Suprapubic skin (tissue), 4 donors: ENCODE data around the gene CKS1B. TPM values are rescaled to one million over a fixed set of nuclear protein-coding genes. Genes with fewer than 3 reads are reported as not detected.
"Not testable (repeated sequence)": the region's sequence is repeated elsewhere in the genome, so short reads cannot be mapped to it uniquely, and the experiment has no call there.

ENCODE experiments used
- DNase-seq, 2 donors: peaks; one replicate each; pipeline ENCODE4 v3.0.0-alpha.2; 2019; ENCODE audit warnings: low spot score in 2 of 2
- H3K27ac ChIP-seq: fragments of 200-600 bp; sonication (generic); one replicate; pipeline ENCODE4 v1.5.1; 2019
- H3K27me3 ChIP-seq: fragments of 200-600 bp; sonication (generic); one replicate; pipeline ENCODE4 v1.5.1; 2019
- H3K36me3 ChIP-seq: fragments of 200-600 bp; sonication (generic); one replicate; pipeline ENCODE4 v1.5.1; 2019
- H3K4me1 ChIP-seq: fragments of 200-600 bp; sonication (generic); one replicate; pipeline ENCODE4 v1.5.1; 2019
- H3K4me3 ChIP-seq: fragments of 200-600 bp; sonication (generic); one replicate; pipeline ENCODE4 v1.5.1; 2019; ENCODE audit warnings: mild to moderate bottlenecking
- H3K9me3 ChIP-seq: fragments of 200-600 bp; sonication (generic); one replicate; pipeline ENCODE4 v1.5.1; 2019
- EP300 ChIP-seq: sonication (generic); formaldehyde crosslinking; IDR thresholded peaks from one replicate; pipeline ENCODE4 v1.6.1; 2017; ENCODE audit warnings: antibody characterized with exemption
- POLR2A ChIP-seq, 2 donors: fragments of 450-650 bp; IDR thresholded peaks; one replicate each; pipeline ENCODE4 v1.6.1; 2017; ENCODE audit warnings: antibody characterized with exemption in 2 of 2, mild to moderate bottlenecking in 2 of 2, moderate library complexity in 2 of 2
- POLR2AphosphoS5 ChIP-seq, 3 donors: sonication (generic); formaldehyde crosslinking; IDR thresholded peaks; one replicate each; pipeline ENCODE4 v1.6.1; 2017; ENCODE audit warnings: antibody characterized with exemption in 3 of 3
- WGBS: methylation state at CpG from one replicate; pipeline ENCODE4 v1.1.5; 2018; 5-methylcytosine and 5-hydroxymethylcytosine counted together
- total RNA-seq, 4 donors: library from RNA; depleted of rRNA; stranded (reverse); fragments of >200 nt; gene quantifications; one replicate each; pipeline ENCODE4 v1.1.0, GENCODE V29; 2016
- TF ChIP-seq, protein P1 (sequence below), 2 donors: fragments of 200-600 bp in 1 of 2; fragments of 450-650 bp in 1 of 2; sonication (generic) in 1 of 2; IDR thresholded peaks; one replicate each; pipeline ENCODE4 v1.5.1; 2016 to 2019; ENCODE audit warnings: antibody characterized with exemption in 2 of 2, mild to moderate bottlenecking in 1 of 2, moderate library complexity in 1 of 2

The CKS1B gene
- total RNA-seq, 4 donors from 2014 or later = 37.8 to 55.4 (median 49.7) TPM

DNA sequence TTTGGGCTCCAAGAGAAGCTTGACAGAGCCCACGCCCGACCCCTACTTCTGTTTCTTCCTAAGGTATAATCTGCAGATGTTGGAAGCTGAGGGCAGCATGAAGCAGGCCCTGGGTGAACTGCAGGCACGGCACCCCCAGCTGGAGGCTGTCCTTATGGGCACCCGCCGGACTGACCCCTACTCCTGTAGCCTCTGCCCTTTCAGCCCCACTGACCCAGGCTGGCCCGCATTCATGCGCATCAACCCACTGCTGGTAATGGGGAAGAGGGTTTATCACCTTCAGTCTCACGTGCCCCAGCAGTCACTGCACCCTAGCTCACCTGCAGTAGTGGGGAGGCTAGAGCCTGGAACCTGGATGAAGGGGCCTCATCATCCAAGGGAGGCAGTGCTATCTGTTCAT is 15.8 kb downstream of the CKS1B start:
- Histone ChIP-seq H3K4me3 (no peak overlapping the region), H3K27me3 (no peaks in the 10 kb centered on the region), H3K27ac (no peak overlapping the region), H3K36me3 (peaks cover 56% of the 10 kb centered on the region), H3K4me1 (peaks cover 4% of the 10 kb centered on the region), H3K9me3 (no peaks in the 10 kb centered on the region)
- TF ChIP-seq, protein P1, sequence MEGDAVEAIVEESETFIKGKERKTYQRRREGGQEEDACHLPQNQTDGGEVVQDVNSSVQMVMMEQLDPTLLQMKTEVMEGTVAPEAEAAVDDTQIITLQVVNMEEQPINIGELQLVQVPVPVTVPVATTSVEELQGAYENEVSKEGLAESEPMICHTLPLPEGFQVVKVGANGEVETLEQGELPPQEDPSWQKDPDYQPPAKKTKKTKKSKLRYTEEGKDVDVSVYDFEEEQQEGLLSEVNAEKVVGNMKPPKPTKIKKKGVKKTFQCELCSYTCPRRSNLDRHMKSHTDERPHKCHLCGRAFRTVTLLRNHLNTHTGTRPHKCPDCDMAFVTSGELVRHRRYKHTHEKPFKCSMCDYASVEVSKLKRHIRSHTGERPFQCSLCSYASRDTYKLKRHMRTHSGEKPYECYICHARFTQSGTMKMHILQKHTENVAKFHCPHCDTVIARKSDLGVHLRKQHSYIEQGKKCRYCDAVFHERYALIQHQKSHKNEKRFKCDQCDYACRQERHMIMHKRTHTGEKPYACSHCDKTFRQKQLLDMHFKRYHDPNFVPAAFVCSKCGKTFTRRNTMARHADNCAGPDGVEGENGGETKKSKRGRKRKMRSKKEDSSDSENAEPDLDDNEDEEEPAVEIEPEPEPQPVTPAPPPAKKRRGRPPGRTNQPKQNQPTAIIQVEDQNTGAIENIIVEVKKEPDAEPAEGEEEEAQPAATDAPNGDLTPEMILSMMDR (IDR thresholded peaks at IDR 0.05) = no peak
- no peak for TF ChIP-seq POLR2AphosphoS5 (IDR thresholded peaks at IDR 0.05)
- no peak for TF ChIP-seq POLR2A (IDR thresholded peaks at IDR 0.05)
- no peak for TF ChIP-seq EP300
- no peak for DNase-seq
- WGBS = 91% methylated on average over 4 of the region's 8 CpGs

DNA sequence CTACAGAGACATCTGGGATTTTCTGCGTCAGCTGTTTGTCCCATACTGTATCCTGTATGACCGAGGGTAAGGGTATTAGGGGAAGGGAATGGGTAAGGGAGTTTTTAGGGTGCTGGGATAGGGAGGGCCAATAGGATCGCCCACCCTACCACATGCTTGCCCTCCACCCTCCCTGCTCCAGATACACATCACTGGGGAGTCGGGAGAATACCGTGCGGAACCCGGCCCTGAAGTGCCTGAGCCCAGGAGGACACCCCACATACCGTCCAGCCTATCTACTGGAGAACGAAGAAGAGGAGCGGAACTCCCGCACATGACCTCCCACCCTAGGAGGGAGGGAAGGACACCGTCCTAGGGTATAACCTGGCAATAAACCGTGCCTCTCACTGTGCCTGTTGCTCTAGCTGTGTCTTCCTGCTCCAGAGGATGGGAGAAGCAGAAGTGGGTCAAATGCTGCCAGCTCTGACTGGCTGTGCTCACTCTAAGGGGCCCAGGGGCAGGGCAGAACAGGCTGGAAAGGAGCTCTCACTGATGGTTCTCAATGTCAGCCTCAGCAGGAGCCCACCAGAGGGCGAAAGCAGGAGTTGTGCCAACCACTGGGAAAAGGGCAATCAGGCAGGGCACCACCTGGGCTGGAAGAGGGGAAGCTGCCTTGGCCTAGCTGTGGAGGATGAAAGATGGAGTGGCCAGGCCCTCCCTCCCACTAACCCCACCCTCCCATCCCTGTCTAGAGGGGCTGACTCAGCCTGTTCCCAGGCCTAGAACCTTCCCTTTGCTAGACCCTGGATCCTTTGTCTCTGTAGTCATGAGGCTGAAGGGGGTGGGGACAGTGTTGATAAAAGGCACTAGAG is 18.5 kb downstream of the CKS1B start:
- Histone ChIP-seq H3K36me3 (peaks cover 44% of the 10 kb centered on the region), H3K4me3 (no peak overlapping the region), H3K4me1 (peaks cover 9% of the 10 kb centered on the region), H3K27ac (no peak overlapping the region), H3K27me3 (no peaks in the 10 kb centered on the region), H3K9me3 (no peaks in the 10 kb centered on the region)
- 86% methylated on average over 14 of the region's 14 CpGs for WGBS
- DNase-seq = peak in 1 of 2 donors; percentile 18
- TF ChIP-seq POLR2A (IDR thresholded peaks at IDR 0.05) = no peak
- TF ChIP-seq, protein P1 (IDR thresholded peaks at IDR 0.05) = no peak
- no peak for TF ChIP-seq EP300
- TF ChIP-seq POLR2AphosphoS5 (IDR thresholded peaks at IDR 0.05) = no peak

DNA sequence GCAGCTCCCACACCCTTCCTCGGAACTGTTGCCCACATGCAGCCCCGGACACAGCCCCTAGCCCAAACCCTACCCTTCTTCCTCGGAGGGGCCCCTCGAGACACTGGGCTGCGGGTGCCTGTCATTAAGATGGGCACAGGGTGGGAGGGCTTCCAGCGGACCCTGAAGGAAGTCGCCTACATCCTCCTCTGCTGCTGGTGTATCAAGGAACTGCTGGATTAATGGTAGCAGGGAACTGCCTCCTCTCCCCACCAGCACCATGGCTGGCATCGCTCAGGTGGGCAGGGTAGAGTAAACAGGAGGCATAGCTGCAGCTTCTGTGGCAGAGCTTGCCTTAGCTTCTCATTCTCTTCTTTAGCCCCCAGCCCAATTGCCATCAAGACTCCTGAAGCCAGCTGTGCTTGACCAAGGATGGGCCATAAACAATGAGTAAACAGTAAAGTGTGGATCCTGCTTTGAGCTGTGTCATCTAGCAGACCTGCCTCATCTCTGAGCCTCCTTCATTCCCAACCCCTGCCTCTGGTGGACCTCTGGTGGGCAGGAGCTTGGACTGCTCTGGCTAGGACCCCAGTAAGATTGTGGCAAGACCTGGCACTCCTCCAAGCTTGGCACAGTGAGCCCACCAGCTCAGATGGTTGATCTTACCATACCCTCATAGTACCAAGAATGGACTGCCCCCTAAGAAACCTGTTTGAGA is 19.2 kb downstream of the CKS1B start, which contains the start of gene LENEP:
TSS of gene LENEP (plus strand) at position 15 of the 697 bp plus-strand sequence. CDS start at position 37, 22 bp downstream.
- H3K27me3 ChIP-seq = no peaks in the 10 kb centered on the region
- no peaks in the 10 kb centered on the region for H3K9me3 ChIP-seq
- peaks cover 36% of the 10 kb centered on the region for H3K36me3 ChIP-seq
- peaks cover 15% of the 10 kb centered on the region for H3K4me1 ChIP-seq
- H3K27ac ChIP-seq = no peak within 1 kb of the TSS
- TF ChIP-seq EP300 = no peak
- no peak within 1 kb of the TSS for H3K4me3 ChIP-seq
- 77% methylated on average over 6 of the region's 8 CpGs for WGBS
- DNase-seq = peak in 1 of 2 donors; percentile 52

DNA sequence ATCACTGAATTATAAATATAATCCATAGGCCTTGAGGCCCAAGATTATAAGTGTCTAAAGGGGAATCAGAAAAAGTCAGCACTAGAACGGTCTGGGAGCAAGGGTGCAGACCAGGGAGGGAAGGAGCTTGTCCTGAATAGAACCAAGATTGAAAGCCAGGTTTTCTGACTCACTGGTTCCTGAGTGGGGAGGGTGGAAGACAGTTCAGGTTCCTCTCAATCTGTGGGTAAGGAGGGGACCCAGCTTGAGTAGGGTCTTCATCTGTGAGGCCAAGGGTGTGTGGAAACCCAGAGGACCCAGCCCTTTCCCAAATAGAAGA is 19.7 kb downstream of the CKS1B start:
- peaks cover 19% of the 10 kb centered on the region for H3K4me1 ChIP-seq
- whole genome bisulfite sequencing = 32% methylated on average over 1 of the region's 1 CpG
- no peak for DNase-seq
- no peaks in the 10 kb centered on the region for H3K9me3 ChIP-seq
- no peak overlapping the region for H3K4me3 ChIP-seq
- peaks cover 31% of the 10 kb centered on the region for H3K36me3 ChIP-seq
- TF ChIP-seq POLR2A (IDR thresholded peaks at IDR 0.05) (no peak), EP300 (no peak), POLR2AphosphoS5 (IDR thresholded peaks at IDR 0.05) (no peak)
- TF ChIP-seq, protein P1 (IDR thresholded peaks at IDR 0.05) = no peak
- no peak overlapping the region for H3K27ac ChIP-seq
- no peaks in the 10 kb centered on the region for H3K27me3 ChIP-seq

DNA sequence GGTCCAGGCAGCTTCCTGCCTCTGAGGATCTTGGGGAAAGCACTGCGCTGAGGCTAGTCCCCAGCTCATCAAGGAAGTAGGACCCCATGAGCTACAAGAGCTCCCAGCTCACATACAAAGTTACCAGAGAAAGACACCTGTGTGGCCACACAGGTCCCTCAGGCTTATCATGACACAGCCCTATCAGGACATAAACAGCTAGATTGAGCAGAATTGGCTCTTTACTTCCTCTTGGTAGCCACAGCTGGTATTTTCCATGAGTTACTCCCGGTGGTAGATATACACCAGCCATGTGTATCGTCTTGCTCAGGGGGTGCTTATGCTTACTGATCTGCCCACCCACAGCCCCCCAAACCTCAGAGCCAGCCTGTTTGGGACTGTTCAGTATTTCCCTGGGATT is 20.1 kb downstream of the CKS1B start:
- WGBS = 63% methylated on average over 3 of the region's 3 CpGs
- Histone ChIP-seq H3K27me3 (no peaks in the 10 kb centered on the region), H3K4me1 (peaks cover 20% of the 10 kb centered on the region), H3K27ac (no peak overlapping the region), H3K36me3 (peaks cover 28% of the 10 kb centered on the region), H3K9me3 (no peaks in the 10 kb centered on the region), H3K4me3 (no peak overlapping the region)
- TF ChIP-seq POLR2AphosphoS5 (IDR thresholded peaks at IDR 0.05) = no peak
- TF ChIP-seq POLR2A (IDR thresholded peaks at IDR 0.05) = no peak
- peak in 1 of 2 donors; percentile 24 for DNase-seq

DNA sequence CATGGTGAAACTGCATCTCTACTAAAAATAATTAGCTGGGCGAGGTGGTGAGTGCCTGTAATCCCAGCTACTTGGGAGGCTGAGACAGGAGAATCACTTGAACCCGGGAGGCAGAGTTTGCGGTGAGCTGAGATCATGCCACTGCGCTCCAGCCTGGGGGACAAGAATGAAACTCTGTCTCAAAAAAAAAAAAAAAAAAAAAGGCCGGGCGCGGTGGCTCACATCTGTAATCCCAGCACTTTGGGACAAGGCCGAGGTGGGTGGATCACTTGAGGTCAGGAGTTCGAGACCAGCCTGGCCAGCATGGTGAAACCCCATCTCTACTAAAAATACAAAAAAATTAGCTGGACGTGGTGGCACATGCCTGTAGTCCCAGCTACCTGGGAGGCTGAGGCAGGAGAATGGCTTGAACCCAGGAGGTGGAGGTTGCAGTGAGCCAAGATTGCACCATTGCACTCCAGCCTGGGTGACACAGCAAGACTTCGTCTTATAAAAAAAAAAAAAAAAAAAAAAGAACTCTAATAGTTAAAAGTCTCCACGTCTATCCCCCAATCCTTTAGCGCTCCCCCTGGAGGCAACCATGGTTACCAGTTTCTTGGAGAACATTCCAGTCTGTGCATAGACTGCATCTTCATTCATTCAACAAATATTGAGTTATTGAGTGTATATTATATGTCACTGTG is 21.0 kb downstream of the CKS1B start:
- 52% methylated on average over 13 of the region's 13 CpGs for WGBS
- Histone ChIP-seq H3K36me3 (peaks cover 19% of the 10 kb centered on the region), H3K4me1 (peaks cover 29% of the 10 kb centered on the region)
- not testable (repeated sequence) for H3K4me3 ChIP-seq, H3K27ac ChIP-seq, H3K9me3 ChIP-seq, H3K27me3 ChIP-seq
- DNase-seq = peak in 1 of 2 donors; percentile 67
- TF ChIP-seq, protein P1 (IDR thresholded peaks at IDR 0.05) = peak in 1 of 2 donors; percentile 24
